ENCODE measurements around the gene ATP6V0D1.

Gene ATP6V0D1

GRCh38 chr16:67480833-67481560 is at the start of gene ATP6V0D1:
Gene ATP6V0D1, minus strand, starts transcription at chr16:67481157. Its CDS starts 71 bp downstream, at chr16:67481086.
- no peak for TF ChIP-seq JUND (IDR thresholded peaks at IDR 0.05; ENCODE audit: low read depth)
- peak; percentile 91 to 98 for DNase-seq (ENCODE audit: low read depth in 1 of 2, low spot score in 1 of 2)
- in situ Hi-C loops (cut with HindIII; ENCODE audit: low pct_unique_long_range_greater_than_20kb, low sequenced_read_pairs): no loop called here

GRCh38 chr16:67530013-67530939 is 49.3 kb upstream of the ATP6V0D1 start:
- in situ Hi-C loops (cut with HindIII; ENCODE audit: low pct_unique_long_range_greater_than_20kb, low sequenced_read_pairs): no loop called here
- DNase-seq (ENCODE audit: low read depth in 1 of 2, low spot score in 1 of 2): peak in 1 of 2 experiments; percentile 40
- no peak for TF ChIP-seq JUND (IDR thresholded peaks at IDR 0.05; ENCODE audit: low read depth)

DNA sequence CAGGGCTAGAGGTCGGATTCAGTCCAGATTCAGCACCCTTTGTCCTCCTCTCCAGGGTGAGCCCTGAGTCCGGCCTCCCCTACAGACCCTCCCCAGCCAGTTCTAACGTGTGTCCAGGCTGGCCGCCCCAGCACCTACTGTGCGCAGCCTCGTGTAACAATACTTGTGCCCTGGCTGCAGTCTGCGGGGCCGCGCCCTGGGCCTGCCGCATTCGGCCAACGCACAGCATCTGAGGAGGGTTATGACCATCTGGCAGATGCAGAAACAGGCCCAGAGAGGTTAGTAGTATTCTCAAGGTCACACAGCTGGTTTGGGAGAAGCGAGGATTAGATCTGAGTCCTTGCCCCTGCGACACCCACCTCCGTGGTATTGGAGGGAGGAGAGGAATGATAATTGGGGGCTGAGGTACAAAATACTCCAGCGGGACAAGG is 48.6 kb upstream of the ATP6V0D1 start:
- TF ChIP-seq JUND (IDR thresholded peaks at IDR 0.05; ENCODE audit: low read depth): no peak
- in situ Hi-C loops (cut with HindIII; ENCODE audit: low pct_unique_long_range_greater_than_20kb, low sequenced_read_pairs): no loop called here
- no peak for DNase-seq (ENCODE audit: low read depth in 1 of 2, low spot score in 1 of 2)

DNA sequence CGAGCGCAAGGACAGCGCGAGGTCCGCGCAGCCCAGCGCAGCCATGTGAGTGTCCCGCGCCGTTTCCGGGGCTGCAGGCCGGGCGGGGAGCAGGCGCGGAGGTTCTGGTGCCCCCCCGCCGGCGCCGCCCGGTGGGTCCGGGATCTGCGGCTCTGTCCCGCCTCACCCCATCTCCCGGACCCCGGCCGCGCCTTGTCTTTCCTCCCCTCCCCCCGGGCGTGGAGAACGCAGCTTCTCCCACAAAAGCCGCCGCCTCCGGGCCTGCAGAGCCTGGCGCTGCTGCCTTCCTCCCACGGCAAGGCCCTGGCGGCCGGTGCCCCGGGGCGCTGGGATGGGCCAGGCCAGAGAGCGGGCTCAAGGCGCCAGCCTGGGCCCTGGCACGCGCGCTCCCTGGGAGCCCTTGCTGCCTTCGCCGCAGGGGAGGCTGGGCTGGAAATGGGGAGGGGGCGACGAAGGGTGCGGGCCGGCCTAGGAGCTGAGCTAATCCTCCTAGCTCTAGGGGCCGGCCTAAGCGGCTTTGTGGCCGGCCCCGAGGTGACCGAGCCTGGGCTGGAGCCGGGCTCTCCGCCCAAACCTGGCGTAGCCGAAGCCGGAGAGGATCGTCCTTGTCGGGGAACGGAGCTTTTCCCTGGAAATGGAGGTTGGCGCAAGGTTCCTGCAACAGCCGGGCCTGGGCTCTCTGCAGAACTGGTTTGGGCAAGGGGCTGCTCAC is 48.1 kb upstream of the ATP6V0D1 start:
- in situ Hi-C loops (cut with HindIII; ENCODE audit: low pct_unique_long_range_greater_than_20kb, low sequenced_read_pairs): no loop called here
- no peak for TF ChIP-seq JUND (IDR thresholded peaks at IDR 0.05; ENCODE audit: low read depth)
- DNase-seq (ENCODE audit: low read depth in 1 of 2, low spot score in 1 of 2): peak; percentile 49 to 67

DNA sequence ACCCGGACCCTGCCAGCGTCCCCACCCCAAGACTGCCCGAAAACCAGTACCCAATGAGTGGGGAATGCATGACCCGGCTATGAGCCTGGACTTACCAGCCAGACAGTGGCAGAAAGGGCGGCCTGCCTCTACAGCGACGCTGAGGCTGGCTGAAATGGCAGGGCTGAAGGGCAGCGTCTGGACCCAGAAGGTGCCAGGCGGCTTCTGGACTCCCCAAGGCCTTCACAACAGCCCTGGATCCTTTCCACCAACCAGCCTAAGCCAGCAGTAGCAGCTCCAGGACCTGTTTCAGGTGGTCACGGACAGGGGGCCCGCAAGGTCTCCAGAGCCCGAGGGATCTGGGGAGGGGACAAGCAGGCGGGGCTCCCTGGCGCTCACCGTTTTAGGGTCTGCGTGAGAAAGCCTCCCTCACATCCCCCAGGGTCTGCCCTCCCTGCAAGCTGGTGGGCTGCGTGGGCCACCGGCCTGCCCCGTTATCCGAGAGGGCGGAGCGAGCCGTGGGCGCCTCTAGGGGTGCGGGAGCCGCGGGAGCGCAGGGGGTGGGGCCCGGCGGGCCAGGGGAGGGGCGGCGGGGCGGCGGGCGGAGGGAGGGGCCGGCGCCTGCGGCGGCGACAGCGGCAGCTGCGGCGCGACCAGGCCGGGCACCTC is 47.4 kb upstream of the ATP6V0D1 start, which contains the start of gene RIPOR1:
Gene RIPOR1, plus strand, starts transcription at position 608 of the 648 bp plus-strand sequence. CDS start 9,618 bp downstream, outside the sequence.
- TF ChIP-seq JUND (IDR thresholded peaks at IDR 0.05; ENCODE audit: low read depth): no peak
- DNase-seq (ENCODE audit: low read depth in 1 of 2, low spot score in 1 of 2): peak; percentile 63 to 81
- in situ Hi-C loops (cut with HindIII; ENCODE audit: low pct_unique_long_range_greater_than_20kb, low sequenced_read_pairs): no loop called here

DNA sequence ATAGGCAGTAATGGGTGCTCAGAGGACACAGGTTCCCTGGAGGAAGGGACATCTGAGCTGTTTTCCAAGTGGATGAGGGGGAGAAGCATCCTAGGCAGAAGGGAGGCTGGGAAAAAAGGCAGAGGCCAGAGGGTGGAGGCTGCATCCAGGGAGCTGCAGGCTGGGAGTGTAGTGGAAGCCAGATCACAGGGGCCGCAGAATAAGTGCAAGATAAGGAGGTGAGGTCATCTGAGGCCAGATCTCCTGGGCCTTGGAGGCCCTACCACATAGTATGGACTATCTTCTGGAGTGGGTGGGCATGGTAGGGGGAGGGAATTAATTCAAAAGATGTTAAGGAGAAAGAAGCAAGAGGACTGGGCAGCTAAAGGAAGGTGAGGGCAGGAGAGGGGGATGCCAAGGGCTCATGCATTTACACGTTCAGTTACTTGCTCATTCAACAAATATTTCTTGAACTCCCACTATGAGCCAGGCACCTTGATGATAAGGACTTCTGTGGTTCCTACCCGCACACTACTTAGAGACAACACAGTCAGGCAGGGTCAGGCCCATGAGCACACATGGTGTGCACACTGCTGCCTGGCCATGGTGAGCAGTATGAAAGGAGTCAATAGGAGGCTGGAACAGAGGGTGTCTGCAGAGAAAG is 45.3 kb upstream of the ATP6V0D1 start:
- no peak for TF ChIP-seq JUND (IDR thresholded peaks at IDR 0.05; ENCODE audit: low read depth)
- no peak for DNase-seq (ENCODE audit: low read depth in 1 of 2, low spot score in 1 of 2)
- in situ Hi-C loops (cut with HindIII; ENCODE audit: low pct_unique_long_range_greater_than_20kb, low sequenced_read_pairs): no loop called here

DNA sequence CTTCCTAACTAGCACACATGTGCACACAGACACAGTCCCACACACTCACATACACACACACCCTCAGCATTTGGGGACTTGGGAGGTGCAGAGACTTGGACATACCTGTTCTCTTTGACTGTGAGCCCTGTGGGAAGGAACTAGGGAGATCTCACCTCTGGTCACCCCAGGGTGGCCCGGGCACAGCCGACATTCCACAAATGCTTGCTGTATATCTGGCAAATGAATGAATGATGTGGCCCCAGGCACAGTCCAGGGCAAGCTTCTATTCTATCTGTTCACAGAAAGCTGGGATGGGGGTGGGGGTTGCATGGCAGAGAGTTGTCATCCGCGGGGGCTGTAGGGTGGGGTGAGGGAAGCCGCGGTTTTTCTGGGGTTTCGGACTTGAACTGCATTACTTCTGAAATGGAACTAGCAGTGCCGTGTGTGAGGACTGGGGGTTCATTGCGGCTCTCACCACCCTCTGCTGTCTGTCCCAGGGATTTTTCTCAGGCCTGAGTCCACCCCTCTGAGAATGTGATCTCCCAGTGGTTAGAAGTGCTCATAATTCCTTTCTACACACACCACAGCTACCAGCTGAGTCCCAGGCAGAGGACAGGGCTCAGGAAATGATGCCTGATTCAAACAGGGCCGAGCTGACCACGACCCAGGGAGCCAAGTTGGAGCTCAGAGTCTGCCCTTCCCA is 44.4 kb upstream of the ATP6V0D1 start:
- no peak for TF ChIP-seq JUND (IDR thresholded peaks at IDR 0.05; ENCODE audit: low read depth)
- DNase-seq (ENCODE audit: low read depth in 1 of 2, low spot score in 1 of 2): peak in 1 of 2 experiments; percentile 63
- in situ Hi-C loops (cut with HindIII; ENCODE audit: low pct_unique_long_range_greater_than_20kb, low sequenced_read_pairs): no loop called here

DNA sequence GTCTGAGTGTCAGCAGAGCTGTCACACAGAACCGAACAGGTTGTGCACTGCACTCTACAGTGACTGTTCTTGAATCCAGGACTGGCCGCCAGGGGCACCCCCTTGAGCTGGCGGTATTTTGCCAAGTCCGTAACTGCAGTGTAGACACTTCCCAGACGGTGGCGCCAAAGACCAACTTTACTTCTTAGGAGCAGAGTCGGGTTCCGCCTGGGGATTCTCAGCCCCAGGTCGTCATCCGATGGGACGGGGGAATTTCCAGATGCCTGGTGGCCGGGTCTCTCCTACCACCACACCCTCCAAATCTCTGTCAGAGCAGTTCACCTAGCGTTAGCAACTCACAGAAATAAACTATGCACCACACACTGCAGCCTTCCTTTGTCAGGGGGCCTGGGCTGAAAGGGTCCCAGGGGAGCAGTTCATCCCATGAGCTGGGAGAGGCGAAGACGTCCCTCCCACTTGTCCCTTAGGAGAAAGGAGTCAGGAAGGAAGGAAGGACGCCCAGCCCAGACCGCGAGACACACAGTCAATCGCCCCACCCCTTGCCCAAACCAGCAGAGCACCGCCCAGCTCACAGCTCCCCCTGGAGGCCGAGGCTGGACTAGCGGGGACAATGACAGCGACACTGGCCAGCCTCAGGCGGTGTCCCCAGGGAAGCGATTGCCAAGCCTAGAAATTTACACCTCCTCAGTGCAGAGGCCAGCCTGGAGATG is 40.3 kb upstream of the ATP6V0D1 start:
- in situ Hi-C loops (cut with HindIII; ENCODE audit: low pct_unique_long_range_greater_than_20kb, low sequenced_read_pairs): no loop called here
- no peak for TF ChIP-seq JUND (IDR thresholded peaks at IDR 0.05; ENCODE audit: low read depth)
- peak; percentile 82 to 97 for DNase-seq (ENCODE audit: low read depth in 1 of 2, low spot score in 1 of 2)

- no peak for DNase-seq (ENCODE audit: low read depth in 1 of 2, low spot score in 1 of 2)
- in situ Hi-C loops (cut with HindIII; ENCODE audit: low pct_unique_long_range_greater_than_20kb, low sequenced_read_pairs): no loop called here
- no peak for TF ChIP-seq JUND (IDR thresholded peaks at IDR 0.05; ENCODE audit: low read depth)
These were observed 38.3 kb upstream of the ATP6V0D1 start for GRCh38 chr16:67519242-67519641.

GRCh38 chr16:67518676-67519075 is 37.7 kb upstream of the ATP6V0D1 start:
- TF ChIP-seq JUND (IDR thresholded peaks at IDR 0.05; ENCODE audit: low read depth): no peak
- no peak for DNase-seq (ENCODE audit: low read depth in 1 of 2, low spot score in 1 of 2)
- in situ Hi-C loops (cut with HindIII; ENCODE audit: low pct_unique_long_range_greater_than_20kb, low sequenced_read_pairs): no loop called here
